IPS DF 19.7 (cell line): ENCODE measurements around the gene GOSR1.
A peak's percentile ranks its signal among the peaks of the same experiment; 100 is the strongest.
"Not testable (repeated sequence)": the region's sequence is repeated elsewhere in the genome, so short reads cannot be mapped to it uniquely, and the experiment has no call there.

Source experiments
- DNase-seq: peaks from one replicate; pipeline ENCODE4 v3.0.0-alpha.2; 2013; ENCODE audit warnings: low read depth, low spot score

Gene GOSR1

DNA sequence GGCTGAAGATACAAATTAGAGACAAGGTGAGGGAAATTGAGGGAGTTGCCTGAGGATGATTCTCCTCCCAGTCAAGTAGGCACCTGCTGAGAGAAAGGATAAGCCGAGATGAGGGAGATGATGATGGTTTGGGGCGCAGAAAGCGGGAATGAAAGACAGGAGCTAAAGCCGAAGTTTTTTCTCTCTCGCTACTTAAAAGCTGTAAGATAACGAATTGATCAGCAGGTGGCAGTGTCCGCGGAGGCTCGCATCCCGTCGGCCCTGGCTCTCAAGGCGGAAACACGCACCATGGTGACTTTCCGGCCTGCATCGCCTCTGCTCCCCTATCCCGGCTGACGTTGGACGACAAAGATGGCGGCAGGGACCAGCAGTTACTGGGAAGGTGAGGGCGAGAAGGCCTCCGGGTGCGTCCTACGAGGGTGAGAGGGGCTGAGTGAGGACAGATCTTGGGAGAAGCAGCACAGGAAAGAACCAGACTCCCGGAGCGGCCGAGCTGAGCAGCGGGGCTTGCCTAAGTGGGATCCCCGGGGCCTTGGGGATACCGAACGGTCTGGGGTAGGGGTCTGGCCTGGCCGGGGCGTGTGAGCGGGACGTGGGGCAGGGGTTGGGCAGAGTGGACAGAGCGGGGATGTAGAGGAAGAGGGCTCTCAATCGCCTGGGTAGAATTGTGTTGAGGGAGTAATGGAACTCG is at the start of gene GOSR1:
Gene GOSR1, plus strand, starts transcription at position 326 of the 691 bp plus-strand sequence. Its CDS starts 26 bp downstream, at position 352.
- DNase-seq, result peak; percentile 89

DNA sequence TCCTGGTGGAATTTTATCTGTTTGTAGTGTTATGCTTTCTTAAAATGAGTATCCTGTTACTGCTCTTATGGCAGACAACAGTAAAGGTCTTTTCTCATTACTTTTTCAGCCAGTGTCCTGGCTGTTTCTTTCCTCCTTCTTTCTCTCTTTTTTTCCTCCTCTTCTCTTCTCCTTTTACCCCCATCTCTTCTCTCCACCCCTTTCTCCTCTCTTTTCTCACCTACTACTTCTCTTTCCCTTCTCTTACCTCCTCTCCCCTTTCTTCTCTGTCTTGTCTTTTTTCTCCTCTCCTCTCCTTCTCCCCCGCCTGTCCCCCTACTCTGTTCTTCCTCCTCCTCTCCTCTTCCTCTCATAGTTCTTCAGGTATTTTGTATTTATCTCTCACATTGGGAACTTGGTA is 49.6 kb upstream of the GOSR1 start:
- DNase-seq, result no peak

DNA sequence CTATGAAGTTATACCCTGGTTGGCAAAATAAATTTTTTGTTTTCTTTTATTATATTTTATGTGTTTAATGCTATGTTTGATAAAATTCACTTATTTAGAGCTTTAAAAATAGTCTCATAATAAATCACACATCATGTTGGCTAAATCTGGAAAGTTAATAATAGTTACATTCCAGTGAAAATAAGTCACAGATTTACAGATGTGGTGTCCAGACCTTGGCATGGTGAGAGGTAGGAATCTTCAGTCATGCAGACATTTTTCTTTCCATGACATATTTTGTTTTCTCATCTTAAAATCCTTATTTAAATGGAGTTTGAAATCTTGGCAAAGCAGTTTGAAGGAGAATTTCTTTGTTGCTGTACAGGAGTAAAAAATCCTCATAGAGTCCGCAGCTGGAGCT is 48.1 kb upstream of the GOSR1 start:
- no peak for DNase-seq

DNA sequence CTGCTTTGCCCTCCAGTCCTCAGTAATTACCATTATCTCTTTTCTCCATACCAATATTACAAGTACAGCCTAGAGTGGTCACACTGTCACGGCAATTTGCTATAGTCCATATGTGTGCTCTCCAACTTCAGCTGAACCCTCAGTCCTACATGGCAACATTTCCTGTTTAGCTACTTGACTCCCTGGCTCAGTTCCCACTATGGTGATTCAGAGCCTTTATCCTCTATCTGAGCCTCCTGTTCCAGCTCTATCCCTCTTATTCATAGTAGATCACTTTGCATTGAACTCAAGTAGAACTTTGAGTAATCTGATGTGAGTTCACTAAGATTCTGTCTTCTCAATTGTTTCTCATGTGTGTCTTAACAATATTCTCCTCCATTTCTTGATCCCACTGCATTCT is 43.7 kb upstream of the GOSR1 start:
- no peak for DNase-seq

DNA sequence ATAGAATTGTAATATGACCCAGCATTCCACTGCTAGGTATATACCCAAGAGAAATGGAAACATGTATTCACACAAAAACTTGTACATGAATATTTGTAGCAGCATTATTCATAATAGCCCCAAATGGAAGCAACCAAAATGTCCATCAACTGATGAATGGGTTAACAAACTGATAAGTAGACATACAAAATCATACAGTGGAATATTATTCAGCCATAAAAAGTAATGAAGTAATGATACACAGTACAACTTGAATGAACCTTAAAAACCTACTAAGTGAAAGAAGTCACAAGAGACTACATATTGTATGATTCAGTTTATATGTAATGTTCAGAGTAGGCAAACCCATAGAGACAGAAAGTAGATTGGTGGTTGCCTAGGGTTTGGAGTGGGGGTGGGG is 40.5 kb upstream of the GOSR1 start:
- no peak for DNase-seq

DNA sequence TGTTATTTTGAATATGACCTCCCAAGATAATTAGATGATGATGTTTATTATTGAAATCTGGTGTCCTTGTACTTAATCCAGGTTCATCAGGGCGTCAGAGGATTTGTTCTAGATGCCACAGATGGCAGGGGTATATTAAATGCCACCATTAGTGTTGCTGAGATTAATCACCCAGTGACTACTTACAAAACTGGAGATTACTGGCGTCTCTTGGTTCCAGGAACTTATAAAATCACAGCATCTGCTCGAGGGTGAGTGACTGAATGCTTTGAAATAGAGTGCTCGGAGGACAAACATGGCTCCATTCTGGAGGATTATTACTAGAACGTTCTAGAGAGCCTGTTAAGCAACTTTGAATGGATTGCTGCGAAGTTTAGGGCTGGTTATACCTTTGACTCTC is 33.5 kb upstream of the GOSR1 start:
- no peak for DNase-seq

DNA sequence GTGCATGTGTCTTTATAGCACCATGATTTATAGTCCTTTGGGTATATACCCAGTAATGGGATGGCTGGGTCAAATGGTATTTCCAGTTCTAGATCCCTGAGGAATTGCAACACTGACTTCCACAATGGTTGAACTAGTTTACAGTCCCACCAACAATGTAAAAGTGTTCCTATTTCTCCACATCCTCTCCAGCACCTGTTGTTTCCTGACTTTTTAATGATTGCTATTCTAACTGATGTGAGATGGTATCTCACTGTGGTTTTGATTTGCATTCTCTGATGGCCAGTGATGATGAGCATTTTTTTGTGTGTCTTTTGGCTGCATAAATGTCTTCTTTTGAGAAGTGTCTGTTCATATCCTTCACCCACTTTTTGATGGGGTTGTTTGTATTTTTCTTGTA is 30.6 kb upstream of the GOSR1 start:
- not testable (repeated sequence) for DNase-seq

DNA sequence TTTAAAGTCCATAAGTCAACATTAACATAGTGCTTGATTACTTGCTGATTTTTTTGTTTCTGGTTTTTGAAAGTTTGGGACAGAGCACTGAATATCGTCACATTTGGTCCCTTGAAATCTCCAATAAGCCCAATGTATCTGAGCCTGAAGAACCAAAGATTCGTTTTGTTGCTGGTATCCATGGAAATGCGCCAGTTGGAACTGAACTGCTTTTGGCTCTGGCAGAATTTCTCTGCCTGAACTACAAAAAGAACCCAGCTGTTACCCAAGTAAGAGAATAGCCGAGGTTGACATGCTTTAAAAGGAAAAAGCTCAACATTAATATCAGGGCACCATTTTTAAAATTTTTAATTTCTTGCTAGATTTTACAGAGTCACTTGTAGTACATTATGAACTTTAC is 27.7 kb upstream of the GOSR1 start:
- DNase-seq, result no peak

DNA sequence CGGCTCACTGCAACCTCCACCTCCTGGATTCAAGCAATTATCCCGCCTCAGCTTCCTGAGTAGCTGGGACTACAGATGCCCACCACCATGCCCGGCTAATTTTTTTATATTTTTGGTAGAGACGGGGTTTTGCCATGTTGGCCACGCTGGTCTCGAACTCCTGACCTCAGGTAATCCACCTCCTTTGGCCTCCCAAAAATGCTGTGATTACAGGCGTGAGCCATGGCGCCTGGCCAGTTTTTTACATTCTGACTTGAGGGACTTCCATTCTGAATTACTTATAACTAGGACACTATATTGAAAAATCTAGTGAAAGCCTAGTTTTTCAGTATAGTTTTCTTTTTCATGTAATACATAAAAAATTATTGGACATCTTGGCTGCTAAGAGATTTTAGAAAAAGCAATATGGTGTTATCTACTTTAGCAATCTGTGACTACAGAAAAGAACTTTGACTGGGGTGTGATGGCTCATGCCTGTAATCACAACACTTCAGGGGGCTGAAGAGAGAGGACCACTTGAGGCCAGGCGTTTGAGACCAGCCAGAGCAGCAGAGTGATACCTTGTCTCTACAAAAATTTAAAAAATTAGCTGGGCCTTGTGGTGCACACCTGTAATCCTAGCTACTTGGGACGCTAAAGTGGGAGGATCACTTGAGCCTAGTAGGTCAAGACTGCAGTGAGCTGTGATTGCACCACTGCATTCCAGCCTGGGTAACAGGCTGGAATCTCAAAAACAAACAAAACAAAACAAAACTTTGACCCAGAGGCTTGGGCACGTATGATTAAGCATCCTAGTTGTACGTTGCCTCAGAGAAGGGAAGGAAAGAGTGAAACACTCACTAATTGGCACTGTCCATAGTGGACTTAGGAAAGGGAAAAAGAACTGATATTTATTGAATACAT is 26.8 kb upstream of the GOSR1 start:
- no peak for DNase-seq

DNA sequence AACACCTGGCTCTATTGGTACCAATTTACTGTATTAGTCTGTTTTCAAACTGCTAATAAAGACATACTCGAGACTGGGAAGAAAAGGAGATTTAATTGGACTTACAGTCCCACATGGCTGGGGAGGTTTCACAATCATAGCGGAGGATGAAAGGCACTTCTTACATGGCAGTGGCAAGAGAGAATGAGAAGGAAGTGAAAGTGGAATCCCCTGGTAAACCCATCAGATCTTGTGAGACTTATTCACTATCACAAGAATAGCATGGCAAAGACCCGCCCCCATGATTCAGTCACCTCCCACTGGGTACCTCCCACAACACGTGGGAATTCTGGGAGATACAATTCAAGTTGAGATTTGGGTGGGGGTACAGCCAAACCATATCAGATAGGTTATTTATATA is 22.6 kb upstream of the GOSR1 start:
- DNase-seq, result no peak

DNA sequence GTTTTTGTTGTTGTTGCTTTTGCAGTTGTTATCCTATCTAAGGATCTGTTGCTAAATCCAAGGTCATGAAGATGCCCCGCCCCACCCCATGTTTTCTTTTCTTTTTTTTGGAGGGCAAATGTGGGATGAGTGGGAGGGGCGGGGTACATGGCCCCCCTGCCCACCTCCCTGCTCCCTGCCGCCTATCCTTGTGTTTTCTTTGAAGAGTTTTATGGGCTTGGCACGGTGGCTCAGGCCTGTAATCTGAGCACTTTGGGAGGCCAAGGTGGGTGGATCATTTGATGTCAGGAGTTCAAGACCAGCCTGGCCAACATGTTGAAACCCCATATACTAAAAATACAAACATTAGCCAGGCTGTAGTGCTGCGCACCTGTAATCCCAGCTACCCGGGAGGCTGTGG is 18.8 kb upstream of the GOSR1 start:
- no peak for DNase-seq

DNA sequence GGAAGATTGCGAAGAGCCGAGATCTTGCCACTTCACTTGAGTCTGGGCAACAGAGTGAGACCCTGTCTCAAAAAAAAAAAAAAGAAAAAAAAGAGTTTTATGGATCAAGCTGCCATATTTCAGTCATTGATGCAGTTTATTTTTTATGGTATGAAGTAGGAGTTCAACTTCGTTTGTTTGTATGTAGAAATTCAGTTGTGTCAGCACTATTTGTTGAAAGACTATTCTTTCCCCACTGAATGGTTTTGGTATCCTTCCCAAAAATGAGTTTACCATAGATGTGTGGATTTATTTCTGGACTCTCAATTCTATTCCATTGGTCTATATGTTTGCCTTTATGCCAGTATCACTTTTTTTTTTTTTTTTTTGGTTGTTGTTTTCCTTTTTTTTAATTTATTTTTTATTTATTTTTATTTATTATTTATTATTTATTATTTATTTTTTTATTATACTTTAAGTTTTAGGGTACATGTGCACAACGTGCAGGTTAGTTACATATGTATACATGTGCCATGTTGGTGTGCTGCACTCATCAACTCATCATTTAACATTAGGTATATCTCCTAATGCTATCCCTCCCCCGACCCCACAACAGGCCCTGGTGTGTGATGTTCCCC is 18.3 kb upstream of the GOSR1 start:
- not testable (repeated sequence) for DNase-seq

DNA sequence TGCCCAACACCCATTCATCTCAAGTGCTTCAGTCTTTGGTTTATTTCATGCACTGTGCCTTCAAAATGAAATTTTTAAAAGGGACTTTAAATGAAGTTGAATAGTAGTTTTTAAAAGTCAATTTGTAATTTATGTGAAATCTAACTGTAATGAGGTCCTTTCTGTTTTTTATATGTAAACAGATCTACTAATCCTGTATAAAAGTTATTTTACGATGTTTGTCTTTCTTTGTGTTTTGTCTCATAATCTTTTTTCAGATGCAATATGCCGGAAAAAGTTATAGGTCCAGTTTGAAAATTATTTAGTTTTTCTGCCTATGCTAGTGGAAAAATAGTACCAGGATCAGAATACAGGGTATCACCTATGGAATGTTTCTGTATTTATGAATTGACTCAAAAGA is 8.7 kb upstream of the GOSR1 start:
- no peak for DNase-seq

DNA sequence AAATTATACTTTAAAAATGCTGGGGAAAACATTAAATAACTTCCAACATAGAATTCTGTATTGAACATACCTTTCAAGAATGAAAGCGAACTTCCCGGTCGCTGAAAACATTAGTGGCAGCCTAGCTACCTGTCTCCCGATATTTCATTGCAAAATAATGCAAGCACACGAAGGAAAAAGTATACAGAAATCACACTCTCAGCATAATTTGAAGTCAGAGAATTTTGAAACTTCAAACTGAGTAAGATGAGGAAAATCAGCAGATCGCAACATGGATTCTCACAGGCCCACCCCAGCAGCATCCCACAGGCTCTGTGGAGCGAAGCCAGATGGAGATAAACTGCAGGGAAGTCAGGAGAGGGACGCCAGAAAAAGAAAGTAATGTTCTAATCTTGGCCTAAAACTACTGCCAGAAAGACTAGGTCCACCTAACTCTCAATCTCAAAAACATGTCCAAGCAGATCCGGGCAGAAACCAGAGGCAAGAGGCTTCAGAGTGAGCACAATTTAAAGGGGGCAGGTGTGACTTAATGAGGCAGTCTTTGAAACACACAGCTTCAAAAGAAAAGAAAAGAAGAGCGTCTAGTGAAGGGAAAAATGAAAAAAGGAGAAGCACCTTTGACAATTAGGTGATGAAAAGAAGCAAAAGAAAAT is 4.8 kb upstream of the GOSR1 start:
- DNase-seq, result no peak

DNA sequence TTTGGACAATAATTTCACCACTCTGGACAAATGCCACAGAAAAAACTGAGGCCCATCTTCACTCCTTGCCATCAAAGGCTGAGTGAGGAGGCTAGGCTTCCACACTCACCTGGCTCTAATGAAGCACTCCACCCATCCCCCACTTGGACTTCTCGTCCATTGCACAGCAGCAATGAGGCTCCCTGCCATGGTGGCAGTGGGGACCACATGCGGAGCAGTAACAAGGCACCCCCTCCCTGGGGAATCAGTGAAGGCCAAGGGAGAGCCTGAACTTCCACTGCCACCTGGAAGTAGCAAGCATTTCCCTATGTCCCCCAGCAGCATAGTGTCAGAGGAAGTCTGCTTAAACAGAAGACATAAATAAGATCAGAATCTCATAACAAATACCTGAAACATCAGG is 2.0 kb upstream of the GOSR1 start:
- no peak for DNase-seq

DNA sequence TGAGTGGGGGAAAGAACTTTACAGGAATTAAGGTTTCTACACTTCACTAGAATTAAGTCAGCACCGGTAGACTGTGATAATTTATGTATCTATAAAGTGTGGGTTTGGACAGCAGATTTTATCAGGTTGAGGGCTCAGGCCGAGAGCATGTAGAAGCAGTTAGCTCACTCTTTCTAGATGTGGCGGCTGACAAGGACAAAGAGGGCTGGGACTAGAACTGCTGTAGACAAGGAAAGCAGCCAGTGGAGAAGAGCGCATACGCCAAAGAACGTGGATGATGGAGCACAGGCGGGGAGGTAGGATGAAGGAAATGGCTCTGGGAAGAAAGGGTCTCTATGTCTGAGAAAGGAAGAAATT is 504 bp upstream of the GOSR1 start:
- DNase-seq, result peak; percentile 15

DNA sequence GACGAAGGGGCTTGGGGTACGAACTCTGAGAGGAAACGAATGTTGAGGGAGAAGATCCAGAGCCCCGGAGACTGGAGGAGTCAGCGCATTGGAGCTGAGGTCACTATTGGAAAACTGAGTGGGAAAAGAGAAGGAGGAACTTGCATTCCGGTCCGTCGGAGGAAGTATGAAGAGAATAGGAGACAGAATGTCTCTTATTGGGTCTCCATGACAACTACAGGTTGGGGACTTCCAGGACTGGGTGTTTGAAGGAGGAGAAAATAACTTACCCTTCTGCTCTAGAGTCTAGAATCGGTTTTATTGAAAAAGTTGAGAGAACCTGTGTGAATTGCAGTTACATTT is 537 bp downstream of the GOSR1 start:
- DNase-seq, result no peak

DNA sequence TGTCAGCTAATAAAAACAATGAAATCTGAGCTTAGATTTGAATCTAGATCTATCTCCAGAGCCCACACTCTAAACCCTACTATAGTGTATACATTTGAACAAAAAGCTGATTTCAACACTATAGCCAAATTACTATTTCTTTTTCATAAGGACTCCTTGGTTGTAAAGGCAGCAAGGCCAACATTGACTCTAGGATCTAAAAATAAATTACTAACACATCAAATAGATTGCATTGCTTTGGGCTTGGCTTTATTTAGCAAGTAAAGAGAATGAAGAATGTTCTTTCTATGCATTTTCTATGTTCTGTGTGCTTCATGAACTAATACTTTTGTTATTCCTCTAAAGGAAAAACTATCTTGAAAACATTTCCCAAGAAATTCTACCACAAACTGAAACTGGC is 5.3 kb downstream of the GOSR1 start:
- no peak for DNase-seq

DNA sequence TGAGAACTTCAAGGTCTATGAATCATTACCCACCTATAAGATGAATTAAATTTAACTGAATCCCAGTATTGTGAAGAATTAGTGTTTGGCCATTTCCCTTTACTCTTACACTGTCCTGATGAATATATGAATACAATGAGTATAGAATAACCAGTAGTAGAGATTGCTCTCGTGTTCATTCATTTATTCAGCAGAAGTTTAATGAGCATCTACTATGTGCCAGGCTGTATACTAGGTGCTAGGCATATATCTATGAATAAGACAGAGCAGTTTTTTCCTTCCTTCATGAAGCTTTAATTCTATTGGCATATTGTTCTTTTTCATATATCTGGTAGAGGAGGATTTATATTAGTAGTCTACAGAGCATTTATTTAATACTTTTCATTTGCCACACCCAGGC is 6.0 kb downstream of the GOSR1 start:
- DNase-seq, result no peak

DNA sequence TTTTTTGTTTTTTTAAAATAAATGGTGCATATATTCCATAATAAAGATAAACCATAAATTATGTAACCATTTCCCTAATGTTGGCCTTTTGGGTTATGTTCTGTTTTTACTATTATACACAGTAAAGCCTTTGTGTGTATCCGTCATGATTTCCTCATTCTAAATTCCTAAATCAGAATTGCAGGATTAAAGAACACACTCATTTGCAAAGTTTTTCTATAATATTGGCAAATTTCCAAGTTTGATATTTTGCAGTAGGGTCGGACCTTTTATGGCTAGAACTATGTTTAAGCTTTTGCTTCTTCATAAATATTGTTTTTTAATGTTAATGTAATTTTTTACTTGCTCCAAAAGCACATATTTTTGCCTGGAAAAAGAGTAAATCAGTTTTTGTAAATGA is 16.6 kb downstream of the GOSR1 start:
- DNase-seq, result no peak

DNA sequence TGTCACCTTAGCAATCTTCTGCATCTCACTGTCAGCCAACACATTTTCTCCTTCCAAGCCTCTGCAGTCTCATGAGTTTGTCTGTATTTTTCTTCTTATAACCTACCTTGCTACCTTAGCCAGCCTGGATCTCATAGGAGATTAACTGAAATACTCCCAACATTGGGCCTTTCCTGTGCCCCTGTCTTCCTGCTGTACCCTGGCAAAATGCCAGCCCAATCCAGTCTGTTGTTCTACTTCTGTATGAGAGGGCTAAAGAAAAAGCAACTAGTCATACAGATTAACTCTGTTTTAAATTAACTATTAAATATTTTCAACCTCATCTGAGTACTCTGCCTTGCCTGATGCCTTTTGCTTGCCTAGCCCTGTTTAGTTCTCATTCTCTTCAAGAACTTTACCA is 18.4 kb downstream of the GOSR1 start:
- no peak for DNase-seq

DNA sequence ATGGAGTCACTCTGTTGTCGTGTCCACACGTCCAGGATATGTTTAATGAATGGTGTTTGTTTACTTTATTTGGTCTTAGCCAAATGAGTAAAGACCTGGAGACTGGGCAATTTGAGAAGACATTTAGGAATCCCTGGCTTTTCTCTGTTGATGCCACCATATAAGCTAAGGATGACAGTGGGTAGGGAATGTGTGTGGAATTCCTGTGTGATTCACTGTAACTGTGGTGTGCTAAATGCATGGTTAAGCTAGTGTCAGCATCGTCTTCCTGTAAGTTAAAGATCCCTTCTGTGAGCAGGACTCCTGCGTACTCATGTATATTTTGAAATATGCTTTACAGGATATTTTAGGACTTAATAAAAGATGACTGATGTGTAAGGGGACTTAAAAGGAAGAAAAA is 26.4 kb downstream of the GOSR1 start:
- DNase-seq, result no peak
